Stomach (tissue), 9 donors: ENCODE data around the gene LHFPL6. TPM values are rescaled to one million over a fixed set of nuclear protein-coding genes. Genes with fewer than 3 reads are reported as not detected.

Experiments used
- DNase-seq, 2 donors: peaks; one replicate each; pipeline versions ENCODE4 v3.0.0 to v3.0.0-alpha.2; 2013 to 2019
- H3K27ac ChIP-seq, 5 donors: fragments of 200-600 bp in 4 of 5; sonication (generic) in 4 of 5; one replicate each; pipeline ENCODE4 v1.5.1; 2013 to 2019; ENCODE audit warnings: mild to moderate bottlenecking in 1 of 5, moderate library complexity in 1 of 5
- H3K27me3 ChIP-seq, 3 donors: fragments of 200-600 bp; sonication (generic); one replicate each; pipeline ENCODE4 v1.5.1; 2017 to 2019; ENCODE audit warnings: mixed run types in 1 of 3
- H3K36me3 ChIP-seq, 4 donors: fragments of 200-600 bp; sonication (generic); 1 replicate in 3 of 4; 2 replicates in 1 of 4; pipeline ENCODE4 v1.5.1; 2016 to 2019
- H3K4me1 ChIP-seq, 4 donors: fragments of 200-600 bp; sonication (generic); one replicate each; pipeline ENCODE4 v1.5.1; 2016 to 2019
- H3K4me3 ChIP-seq, 4 donors: fragments of 200-600 bp; sonication (generic) in 3 of 4; one replicate each; pipeline ENCODE4 v1.5.1; 2016 to 2019; ENCODE audit warnings: mild to moderate bottlenecking in 1 of 4
- H3K9me3 ChIP-seq, 4 donors: fragments of 200-600 bp; sonication (generic); one replicate each; pipeline ENCODE4 v1.5.1; 2016 to 2019
- EP300 ChIP-seq: sonication (generic); formaldehyde crosslinking; IDR thresholded peaks from one replicate; pipeline ENCODE4 v1.6.1; 2017; ENCODE audit warnings: antibody characterized with exemption
- POLR2A ChIP-seq, 4 donors: fragments of 450-650 bp; IDR thresholded peaks; one replicate each; pipeline ENCODE4 v1.6.1; 2016; ENCODE audit warnings: antibody characterized with exemption in 4 of 4, control low read depth in 2 of 4, mild to moderate bottlenecking in 1 of 4, moderate library complexity in 1 of 4
- POLR2AphosphoS5 ChIP-seq, 3 donors: sonication (generic); formaldehyde crosslinking; IDR thresholded peaks; one replicate each; pipeline ENCODE4 v1.6.1; 2016; ENCODE audit warnings: antibody characterized with exemption in 3 of 3
- WGBS, 5 donors: extraction: QIAGEN DNeasy Blood & Tissue Kit in 3 of 5; methylation state at CpG; one replicate each; pipeline versions ENCODE4 v1.1.5 to v1.1.7; 2013 to 2018; 5-methylcytosine and 5-hydroxymethylcytosine counted together
- intact Hi-C: fragments of 100-400 bp; cut with DNase I; formaldehyde crosslinking; loops from one replicate; pipeline ENCODE4 v1.15.1; 2023; ENCODE audit warnings: low total_unique reads
- polyA plus RNA-seq, 3 donors: library from polyadenylated mRNA; stranded (reverse); fragments of 200-250 nt; gene quantifications; one replicate each; pipeline ENCODE4 v1.2.3, GENCODE V29; 2013
- total RNA-seq, 5 donors: library from RNA; depleted of rRNA; stranded (reverse); fragments of >200 nt; gene quantifications; one replicate each; pipeline versions ENCODE4 v1.1.0 to v1.2.3, GENCODE V29; 2014 to 2016
- TF ChIP-seq, protein P1 (sequence below), 7 experiments: fragments of 450-650 bp in 4 of 7; fragments of 200-600 bp in 3 of 7; sonication (generic) in 3 of 7; IDR thresholded peaks; one replicate each; pipeline ENCODE4 v1.5.1; 2016 to 2019; ENCODE audit warnings: antibody characterized with exemption in 7 of 7, control low read depth in 2 of 7, mild to moderate bottlenecking in 1 of 7
- donor health status: healthy with polysubstance abuse.
- donor health status: Bipolar disorder and iron deficiency.
- donor health status: healthy.

LHFPL6 gene
- total and polyA plus RNA-seq, 8 donors, result 4.7 to 53.6 (median 10.9) TPM

DNA sequence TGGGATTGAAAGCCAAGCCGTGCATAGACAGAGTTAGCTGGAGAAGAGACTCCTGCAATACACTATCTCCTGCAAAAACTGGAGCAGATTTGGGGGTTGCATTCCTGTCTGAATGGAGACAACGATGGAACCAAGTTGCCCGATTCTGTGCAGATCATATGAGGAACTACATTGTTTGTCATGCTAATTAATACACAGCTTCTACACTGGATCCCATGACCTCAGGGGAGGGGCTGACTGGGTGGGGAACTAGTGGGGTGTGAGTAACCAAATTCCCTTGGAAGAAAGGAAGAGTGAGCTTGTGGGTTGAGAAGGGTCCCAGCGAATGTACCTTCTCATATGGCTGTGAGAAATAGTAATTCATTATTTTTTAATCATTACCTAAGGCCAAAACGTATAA lies 214.0 kb downstream of the LHFPL6 start:
- Histone ChIP-seq H3K36me3 (no peaks in the 10 kb centered on the region), H3K4me1 (peaks cover 0 to 17% (median 0%) of the 10 kb centered on the region in 4 donors), H3K9me3 (no peaks in the 10 kb centered on the region), H3K4me3 (no peak overlapping the region), H3K27me3 (no peaks in the 10 kb centered on the region), H3K27ac (no peak overlapping the region)
- TF ChIP-seq POLR2AphosphoS5 (IDR thresholded peaks at IDR 0.05) (no peak), EP300 (no peak), POLR2A (IDR thresholded peaks at IDR 0.05) (no peak)
- TF ChIP-seq, protein P1, sequence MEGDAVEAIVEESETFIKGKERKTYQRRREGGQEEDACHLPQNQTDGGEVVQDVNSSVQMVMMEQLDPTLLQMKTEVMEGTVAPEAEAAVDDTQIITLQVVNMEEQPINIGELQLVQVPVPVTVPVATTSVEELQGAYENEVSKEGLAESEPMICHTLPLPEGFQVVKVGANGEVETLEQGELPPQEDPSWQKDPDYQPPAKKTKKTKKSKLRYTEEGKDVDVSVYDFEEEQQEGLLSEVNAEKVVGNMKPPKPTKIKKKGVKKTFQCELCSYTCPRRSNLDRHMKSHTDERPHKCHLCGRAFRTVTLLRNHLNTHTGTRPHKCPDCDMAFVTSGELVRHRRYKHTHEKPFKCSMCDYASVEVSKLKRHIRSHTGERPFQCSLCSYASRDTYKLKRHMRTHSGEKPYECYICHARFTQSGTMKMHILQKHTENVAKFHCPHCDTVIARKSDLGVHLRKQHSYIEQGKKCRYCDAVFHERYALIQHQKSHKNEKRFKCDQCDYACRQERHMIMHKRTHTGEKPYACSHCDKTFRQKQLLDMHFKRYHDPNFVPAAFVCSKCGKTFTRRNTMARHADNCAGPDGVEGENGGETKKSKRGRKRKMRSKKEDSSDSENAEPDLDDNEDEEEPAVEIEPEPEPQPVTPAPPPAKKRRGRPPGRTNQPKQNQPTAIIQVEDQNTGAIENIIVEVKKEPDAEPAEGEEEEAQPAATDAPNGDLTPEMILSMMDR (IDR thresholded peaks at IDR 0.05), result no peak
- intact Hi-C loops, result no loop called here
- DNase-seq, result no peak
- WGBS, 5 donors, result 65 to 79% (median 69%) methylated on average over 5 of the region's 5 CpGs

DNA sequence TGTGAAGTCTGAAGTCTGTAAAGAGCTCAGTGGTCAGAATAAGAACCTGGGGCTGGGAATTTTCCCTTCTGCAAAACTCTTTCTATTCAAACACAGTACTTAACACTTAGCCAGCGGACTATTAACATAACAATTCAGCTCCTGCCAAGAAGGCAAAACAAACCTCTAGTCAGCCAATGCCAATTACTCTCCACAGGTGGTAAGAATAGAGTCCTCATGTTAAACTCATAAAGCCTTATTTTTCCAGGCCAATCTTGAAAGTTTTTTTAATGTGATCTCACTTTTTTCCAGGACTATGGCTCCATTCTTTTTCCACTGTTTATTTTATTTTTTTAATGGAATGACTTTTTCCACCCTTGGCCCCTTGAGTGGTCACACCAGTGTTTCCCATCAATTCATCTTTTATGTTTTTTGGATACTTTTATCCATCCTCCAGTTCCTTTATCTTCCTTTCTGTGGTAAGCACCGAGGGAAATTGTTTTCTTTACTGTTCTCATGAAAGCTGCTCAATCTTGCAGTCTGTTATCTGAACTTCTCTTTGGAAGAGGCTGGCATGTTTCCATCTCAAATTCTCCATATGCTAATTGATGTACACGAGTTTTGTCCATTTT lies 217.3 kb downstream of the LHFPL6 start:
- peak in 1 of 2 donors; percentile 39 for DNase-seq
- Histone ChIP-seq H3K36me3 (no peaks in the 10 kb centered on the region), H3K4me1 (peaks cover 0 to 17% (median 0%) of the 10 kb centered on the region in 4 donors), H3K27ac (no peak overlapping the region), H3K4me3 (no peak overlapping the region), H3K27me3 (no peaks in the 10 kb centered on the region), H3K9me3 (no peaks in the 10 kb centered on the region)
- WGBS, 5 donors, result 12 to 35% (median 22%) methylated on average over 3 of the region's 3 CpGs
- TF ChIP-seq POLR2A (IDR thresholded peaks at IDR 0.05) (no peak), EP300 (no peak), POLR2AphosphoS5 (IDR thresholded peaks at IDR 0.05) (no peak)
- TF ChIP-seq, protein P1 (IDR thresholded peaks at IDR 0.05), result no peak
- intact Hi-C loops, result no loop called here

GRCh38 chr13:39385154-39385553 lies 217.8 kb downstream of the LHFPL6 start:
- no peaks in the 10 kb centered on the region for H3K9me3 ChIP-seq
- H3K27ac ChIP-seq, result no peak overlapping the region
- H3K27me3 ChIP-seq, result no peaks in the 10 kb centered on the region
- intact Hi-C loops, result no loop called here
- no peaks in the 10 kb centered on the region for H3K36me3 ChIP-seq
- no peak for TF ChIP-seq POLR2A (IDR thresholded peaks at IDR 0.05)
- no peak for TF ChIP-seq POLR2AphosphoS5 (IDR thresholded peaks at IDR 0.05)
- TF ChIP-seq EP300, result no peak
- TF ChIP-seq, protein P1 (IDR thresholded peaks at IDR 0.05), result no peak
- WGBS, 5 donors, result 87 to 97% (median 92%) methylated on average over 4 of the region's 4 CpGs
- no peak overlapping the region for H3K4me3 ChIP-seq
- peaks cover 0 to 17% (median 0%) of the 10 kb centered on the region in 4 donors for H3K4me1 ChIP-seq
- no peak for DNase-seq

- H3K27ac ChIP-seq, result no peak overlapping the region
- H3K36me3 ChIP-seq, result no peaks in the 10 kb centered on the region
- H3K27me3 ChIP-seq, result no peaks in the 10 kb centered on the region
- peaks cover 0 to 16% (median 0%) of the 10 kb centered on the region in 4 donors for H3K4me1 ChIP-seq
- no peaks in the 10 kb centered on the region for H3K9me3 ChIP-seq
- DNase-seq, result no peak
- no peak for TF ChIP-seq EP300
- TF ChIP-seq POLR2AphosphoS5 (IDR thresholded peaks at IDR 0.05), result no peak
- TF ChIP-seq, protein P1 (IDR thresholded peaks at IDR 0.05), result no peak
- no peak for TF ChIP-seq POLR2A (IDR thresholded peaks at IDR 0.05)
- intact Hi-C loops, result no loop called here
- H3K4me3 ChIP-seq, result no peak overlapping the region
- 82 to 94% (median 84%) methylated on average over 2 of the region's 2 CpGs for WGBS, 5 donors
Measured at GRCh38 chr13:39381456-39381855, 221.5 kb downstream of the LHFPL6 start.
